Mammary epithelial cell (primary cell): ENCODE measurements around the gene PIK3C2G.

Experiments
- CTCF ChIP-seq, 2 donors: IDR thresholded peaks in 1 of 2; conservative IDR thresholded peaks in 1 of 2; 2 replicates each; pipeline ENCODE4 v1.5.1; 2011 to 2012; ENCODE audit warnings: inconsistent platforms in 2 of 2, low read length in 2 of 2, mild to moderate bottlenecking in 2 of 2, control low read depth in 1 of 2, low read depth in 1 of 2; ENCODE audit not compliant: insufficient read depth in 1 of 2; ENCODE audit errors: extremely low read depth in 1 of 2
- EZH2 ChIP-seq: IDR thresholded peaks from 2 replicates; pipeline ENCODE4 v1.6.1; 2012; ENCODE audit warnings: low read length, inconsistent platforms, borderline replicate concordance

- TF ChIP-seq CTCF (conservative IDR thresholded peaks at IDR 0.05 in 1 of 2, IDR thresholded peaks at IDR 0.05 in 1 of 2; ENCODE audit: extremely low read depth in 1 of 2, insufficient read depth in 1 of 2, low read depth in 1 of 2, low read length in 2 of 2) (no peak), EZH2 (no peak)
Observed at GRCh38 chr12:18586581-18586980, 325.3 kb downstream of the PIK3C2G start.
